Activated gamma-delta T cell treated with Interleukin-2 at 50 U/mL for 16 hours (primary cell): ENCODE measurements around the gene CACNA2D2.

Experiments used
- DNase-seq: peaks from one replicate; pipeline ENCODE4 v3.0.0-alpha.2; 2020

CACNA2D2 gene

DNA sequence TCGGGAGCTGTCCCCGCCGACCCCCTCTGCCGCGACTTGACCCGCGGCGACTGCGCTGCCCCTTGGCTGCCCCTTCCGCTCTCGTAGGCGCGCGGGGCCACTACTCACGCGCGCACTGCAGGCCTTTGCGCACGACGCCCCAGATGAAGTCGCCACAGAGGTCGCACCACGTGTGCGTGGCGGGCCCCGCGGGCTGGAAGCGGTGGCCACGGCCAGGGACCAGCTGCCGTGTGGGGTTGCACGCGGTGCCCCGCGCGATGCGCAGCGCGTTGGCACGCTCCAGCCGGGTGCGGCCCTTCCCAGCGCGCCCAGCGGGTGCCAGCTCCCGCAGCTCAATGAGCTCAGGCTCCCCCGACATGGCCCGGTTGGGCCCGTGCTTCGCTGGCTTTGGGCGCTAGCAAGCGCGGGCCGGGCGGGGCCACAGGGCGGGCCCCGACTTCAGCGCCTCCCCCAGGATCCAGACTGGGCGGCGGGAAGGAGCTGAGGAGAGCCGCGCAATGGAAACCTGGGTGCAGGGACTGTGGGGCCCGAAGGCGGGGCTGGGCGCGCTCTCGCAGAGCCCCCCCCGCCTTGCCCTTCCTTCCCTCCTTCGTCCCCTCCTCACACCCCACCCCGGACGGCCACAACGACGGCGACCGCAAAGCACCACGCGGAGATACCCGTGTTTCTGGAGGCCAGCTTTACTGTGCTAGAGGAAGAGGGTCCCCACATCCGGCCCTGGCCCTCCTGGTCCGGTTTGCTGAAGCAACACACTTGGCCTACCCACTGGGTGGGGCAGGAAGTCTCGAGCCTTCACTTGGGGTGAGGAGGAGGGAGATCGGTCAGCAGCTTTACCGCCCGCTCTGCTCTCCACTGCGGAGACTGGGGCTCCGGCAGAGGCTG lies 162.7 kb downstream of the CACNA2D2 start, which contains the start of gene RASSF1:
RASSF1 (minus strand) TSS at position 389 of the 882 bp plus-strand sequence; CDS start at position 358, 31 bp downstream.
- DNase-seq, result peak; percentile 77

DNA sequence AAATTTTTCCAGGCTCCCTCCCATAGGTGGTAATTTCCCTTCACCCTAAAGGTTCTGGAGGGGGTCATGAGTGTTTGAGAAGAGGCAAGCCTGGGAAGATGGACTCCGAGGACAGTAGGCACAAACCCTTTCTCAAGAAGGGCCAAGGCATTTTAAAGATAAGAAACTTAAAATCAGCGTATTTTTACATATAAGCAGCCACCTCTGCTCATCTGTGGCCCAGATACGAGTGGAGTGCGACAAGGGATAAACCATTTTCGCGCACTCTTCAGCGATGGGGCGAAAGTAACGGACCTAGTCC lies 163.3 kb downstream of the CACNA2D2 start:
- DNase-seq, result no peak

DNA sequence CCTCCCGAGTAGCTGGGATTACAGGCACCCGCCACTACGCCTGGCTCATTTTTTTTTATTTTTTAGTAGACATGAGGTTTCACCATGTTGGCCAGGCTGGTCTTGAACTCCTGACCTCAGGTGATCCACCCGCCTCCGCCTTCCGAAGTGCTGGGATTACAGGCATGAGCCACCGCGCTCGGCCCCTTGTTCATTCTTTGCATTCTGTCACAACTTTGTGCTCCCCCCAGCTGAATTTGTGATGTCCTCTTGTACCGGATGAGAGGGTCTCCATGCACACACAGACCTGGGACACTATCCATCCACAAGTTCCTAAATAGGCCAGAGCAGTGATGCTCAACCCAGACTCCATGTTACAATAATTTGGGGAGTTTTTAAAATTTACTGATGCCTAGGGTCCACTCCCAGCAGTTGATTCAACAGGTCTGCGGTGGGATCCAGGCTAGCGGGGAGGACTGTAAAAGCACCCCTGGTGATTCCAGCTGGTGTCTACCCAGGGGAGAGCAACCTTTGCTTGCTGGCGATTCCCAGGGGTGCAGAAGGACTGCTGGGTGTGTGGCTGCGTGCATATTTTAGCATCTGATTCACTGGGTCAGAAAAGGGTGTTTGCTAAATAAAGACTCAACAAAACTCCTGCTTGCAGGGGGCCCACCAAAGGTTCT lies 163.8 kb downstream of the CACNA2D2 start:
- no peak for DNase-seq

DNA sequence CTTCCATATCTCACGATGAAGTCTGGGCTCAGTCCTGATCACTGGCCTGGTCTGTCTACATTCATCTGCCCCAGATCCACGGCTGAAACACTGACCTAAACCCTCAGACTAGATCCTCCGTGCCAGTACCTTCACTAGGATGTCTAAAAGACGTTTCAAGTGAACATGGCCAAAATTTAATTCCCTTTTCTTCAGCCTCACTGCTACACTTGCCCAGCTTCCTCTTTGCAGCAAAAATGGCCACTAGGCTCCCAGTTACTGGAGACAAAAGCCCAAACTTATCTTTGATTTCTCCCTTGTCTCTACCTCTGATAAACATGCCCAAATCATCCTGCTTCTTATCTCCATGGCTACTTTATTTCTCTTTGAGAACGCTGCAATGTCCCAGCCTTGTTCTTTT lies 164.5 kb downstream of the CACNA2D2 start:
- DNase-seq, result no peak

DNA sequence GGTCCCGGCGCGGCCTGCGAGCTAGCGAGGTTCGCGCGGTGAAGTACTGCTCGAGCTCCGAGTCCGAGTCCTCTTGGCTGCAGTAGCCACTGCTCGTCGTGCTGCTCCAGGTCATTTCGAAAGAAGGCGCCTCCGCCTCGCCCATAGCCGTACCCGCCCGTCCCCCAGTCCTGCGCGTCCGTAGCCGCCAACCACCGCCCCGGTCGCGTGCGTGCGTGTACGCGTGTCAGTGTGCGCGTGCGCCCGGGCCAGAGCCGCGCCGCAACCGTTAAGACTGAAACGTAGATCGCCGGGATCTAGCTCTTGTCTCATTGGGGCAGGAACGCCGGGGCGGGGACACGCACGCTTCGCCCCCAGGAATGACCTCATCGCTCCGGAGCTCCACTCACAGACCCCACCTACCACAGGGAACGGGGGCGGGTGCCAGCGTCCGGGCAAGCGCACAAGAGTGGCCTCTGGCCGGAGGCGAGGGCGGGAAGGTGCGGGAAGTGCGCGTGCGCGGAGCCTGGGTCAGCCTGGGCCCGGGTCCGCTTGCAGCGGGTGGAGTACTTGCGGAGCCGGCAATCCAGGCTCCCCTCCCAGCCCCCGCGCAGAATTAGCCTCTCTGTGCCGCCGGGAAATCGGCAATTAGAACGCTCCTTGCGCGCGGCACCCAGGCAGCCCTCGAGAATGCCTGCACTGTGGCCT lies 166.1 kb downstream of the CACNA2D2 start:
- peak; percentile 94 for DNase-seq

DNA sequence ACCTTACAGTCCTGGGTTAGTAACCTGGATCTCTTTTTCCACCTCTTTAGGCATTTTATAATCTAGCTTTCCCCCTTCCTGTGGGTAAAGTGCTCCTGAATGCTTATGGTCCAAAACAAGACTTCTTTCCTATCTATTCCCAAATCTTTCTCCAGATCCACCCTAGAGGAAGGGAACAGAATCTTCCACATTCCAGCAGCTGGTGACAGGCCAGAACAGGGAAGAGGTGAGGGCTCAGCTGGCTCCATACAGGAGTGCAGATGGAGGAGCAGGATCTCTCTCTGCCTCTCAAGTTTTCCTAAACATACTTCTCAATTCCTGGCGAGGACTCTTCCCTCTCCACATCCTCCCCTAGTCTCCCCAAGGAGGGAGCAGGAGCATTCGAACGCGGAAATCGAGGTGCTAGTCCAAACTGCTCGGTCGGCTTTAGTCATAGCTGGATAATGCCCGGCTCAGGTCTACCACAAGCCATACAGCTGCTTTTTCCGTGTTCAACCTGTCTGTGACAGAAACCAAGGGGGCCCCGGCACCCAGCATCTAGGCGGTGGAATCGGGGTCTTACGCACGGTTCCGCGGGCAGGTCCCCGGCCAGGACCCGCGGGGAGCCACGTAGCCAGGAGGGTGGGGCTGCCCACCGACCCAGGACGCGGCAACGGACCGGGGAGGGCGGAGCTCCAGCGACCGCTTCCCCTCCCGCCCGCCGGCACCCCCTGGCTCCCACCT lies 166.8 kb downstream of the CACNA2D2 start:
- DNase-seq, result no peak

DNA sequence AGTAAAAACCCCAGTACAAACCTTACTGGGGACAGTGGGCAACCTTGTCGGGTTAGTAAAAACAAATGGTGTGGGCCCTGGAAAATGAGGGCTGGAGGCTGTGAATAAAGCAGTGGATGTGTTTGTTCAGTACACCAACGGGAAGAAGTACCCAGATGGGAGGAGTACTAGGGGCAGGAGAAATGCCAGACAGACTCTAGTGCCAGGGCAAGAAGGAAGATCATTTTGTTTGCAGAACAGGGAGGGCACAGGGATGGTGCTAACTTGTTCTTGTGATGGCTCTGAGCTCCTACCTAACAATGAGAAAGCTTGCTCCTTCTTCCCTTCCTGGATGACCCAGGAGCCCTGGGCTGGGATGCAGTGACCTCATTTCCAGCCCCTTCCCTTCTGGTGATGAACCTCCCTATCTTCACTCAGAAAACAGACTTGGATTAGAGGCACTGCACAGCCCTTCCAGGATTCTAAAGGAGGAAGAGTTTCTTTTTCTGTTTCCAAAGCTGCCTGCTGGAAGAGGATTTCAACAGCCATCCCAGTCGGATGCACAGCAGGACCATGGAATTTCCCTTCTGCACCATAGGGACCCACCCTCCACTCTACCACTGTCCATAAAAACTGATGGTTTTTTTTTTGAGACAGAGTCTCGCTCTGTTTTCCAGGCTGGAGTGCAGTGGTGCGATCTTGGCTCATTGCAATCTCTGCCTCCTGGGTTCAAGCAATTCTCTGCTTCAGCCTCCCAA lies 168.9 kb downstream of the CACNA2D2 start:
- DNase-seq, result no peak

DNA sequence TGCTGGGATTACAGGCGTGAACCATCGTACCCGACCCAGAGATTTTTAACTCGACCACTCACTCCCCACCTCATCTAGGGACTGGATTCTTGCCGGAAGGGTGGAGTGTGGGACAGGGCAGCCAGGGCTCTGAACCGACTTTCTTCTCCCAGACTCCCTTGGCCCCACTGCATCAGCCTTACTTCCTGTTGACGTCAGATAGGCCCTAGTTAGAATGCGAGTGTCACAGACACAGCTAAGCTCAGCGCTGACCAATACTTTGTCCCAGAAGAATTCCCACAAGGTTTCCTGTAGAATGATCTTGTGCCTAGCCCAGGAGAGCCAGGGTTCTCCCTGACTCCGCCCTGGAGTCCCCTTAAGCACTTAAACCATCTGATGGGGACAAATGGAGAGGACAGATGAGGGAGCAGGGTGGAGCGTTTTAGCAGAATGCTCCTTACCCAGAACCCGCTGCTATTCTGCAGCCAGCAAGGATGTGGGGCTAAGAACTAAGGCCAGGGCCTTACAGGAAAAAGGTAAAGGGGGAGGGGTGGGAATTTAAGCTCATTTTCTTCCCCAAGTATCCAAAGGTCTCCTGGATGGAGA lies 169.6 kb downstream of the CACNA2D2 start:
- DNase-seq, result no peak

DNA sequence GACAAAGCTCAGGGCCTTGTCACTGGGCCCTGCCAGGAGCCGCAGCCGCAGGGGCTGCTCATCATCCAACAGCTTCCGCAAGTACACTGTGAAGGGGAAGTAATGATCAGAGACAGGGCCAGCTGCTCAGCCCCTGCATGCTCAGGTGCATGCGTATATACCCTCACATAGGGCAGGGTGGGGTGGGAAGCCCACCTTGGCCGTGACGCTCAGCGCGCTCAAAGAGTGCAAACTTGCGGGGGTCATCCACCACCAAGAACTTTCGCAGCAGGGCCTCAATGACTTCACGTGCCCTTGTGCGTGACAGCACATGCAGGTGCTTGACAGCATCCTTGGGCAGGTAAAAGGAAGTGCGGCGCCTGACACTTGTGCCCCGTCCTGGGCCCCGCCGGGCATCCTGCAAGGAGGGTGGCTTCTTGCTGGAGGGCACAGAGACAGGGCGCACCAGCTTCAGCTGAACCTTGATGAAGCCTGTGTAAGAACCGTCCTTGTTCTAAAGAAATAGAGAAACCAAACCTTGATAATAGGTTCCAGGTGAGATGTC lies 172.0 kb downstream of the CACNA2D2 start:
- no peak for DNase-seq

DNA sequence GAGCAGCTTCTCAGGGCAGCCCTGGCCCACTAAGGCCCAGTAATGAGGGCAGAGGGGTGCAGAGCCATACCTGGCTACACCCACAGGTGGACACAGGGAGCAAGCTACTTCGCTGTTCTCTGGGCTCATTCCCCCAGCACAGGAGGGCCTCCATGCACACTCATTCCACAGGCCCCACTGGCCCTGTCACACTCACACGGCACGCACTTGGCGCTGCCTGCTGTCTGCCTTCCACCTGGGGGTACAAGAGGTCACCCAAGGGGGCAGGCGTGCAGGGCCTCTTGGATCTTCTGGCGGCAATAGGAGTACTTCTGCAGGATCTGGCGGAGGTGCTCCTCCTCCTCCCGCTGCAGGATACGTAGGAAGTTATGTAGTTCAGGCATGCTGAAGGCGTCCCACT lies 173.1 kb downstream of the CACNA2D2 start:
- no peak for DNase-seq

DNA sequence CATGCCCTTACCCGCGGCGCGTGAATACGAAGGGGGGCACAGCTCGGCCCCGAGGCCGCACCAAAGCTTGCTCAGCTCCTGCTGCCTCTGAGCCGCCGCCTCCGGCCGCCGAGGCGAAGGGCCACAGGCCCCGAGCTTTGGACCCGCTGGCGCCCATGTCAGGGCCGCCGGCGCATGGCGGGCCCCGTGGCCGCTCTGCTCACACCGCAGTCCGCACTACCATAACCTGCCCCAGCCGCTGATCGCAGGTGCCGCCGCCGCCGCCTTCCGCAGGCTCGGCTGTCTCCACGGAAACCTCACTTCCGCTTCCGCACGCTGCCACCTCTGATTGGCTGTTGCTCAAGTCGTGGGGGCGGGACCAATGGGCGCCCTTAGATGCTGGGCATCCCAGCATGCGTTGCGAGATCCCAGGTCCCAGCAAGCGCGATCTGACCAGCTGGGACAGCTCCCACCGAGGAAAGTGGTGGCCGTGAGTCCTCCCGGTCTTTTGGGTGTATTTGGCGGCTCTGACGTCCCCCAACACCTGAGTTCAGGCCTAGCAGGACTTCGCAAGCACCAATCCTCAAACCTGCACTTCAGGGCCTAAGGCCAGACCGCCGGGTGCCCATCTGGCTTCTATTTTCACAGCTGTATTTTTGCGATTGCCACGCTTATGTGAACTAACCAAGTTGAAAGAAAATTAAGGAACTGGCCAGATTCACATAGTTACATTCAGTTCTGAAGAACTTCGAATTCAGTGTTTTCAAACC lies 175.3 kb downstream of the CACNA2D2 start, which contains the start of gene TUSC2:
TUSC2 (minus strand) TSS at position 281 of the 749 bp plus-strand sequence; CDS start at position 157, 124 bp downstream.
- peak; percentile 93 for DNase-seq

DNA sequence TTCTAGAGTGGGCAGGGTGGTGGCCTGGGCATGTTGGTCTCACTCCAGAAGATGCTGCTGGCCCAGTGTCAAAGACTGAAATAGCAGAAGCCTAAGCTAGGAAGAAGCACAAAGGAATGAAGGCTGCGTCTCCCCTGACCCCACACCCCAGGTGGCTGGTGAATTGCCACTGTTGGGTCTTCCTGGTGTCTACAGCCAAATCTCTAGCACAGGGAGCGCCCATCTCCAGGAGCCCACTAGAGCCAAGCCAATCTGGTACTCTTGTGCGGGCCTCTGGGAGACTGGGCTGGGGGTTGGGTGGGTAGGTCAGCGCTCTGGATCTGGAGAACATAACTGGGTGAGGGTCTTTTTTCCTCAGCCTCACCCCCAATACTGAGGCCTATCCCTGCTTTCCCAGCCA lies 176.3 kb downstream of the CACNA2D2 start:
- no peak for DNase-seq

DNA sequence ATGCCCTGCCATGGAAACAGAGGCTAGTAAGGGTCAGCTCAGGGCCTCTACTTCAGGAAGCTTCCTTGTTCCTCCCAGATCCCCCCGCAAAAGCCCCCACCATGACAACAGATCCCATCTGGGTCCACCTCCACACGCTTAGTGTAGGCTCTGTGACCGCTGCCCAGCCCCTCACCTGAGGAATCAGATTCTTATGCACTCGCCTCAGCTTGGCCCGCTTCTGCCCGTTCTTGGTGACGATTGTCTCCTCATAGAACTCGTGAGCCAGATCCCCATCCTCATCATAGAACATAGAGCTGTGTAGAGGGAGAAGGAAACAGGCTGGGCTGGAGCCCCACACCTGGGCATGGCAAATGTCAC lies 177.3 kb downstream of the CACNA2D2 start:
- DNase-seq, result no peak

DNA sequence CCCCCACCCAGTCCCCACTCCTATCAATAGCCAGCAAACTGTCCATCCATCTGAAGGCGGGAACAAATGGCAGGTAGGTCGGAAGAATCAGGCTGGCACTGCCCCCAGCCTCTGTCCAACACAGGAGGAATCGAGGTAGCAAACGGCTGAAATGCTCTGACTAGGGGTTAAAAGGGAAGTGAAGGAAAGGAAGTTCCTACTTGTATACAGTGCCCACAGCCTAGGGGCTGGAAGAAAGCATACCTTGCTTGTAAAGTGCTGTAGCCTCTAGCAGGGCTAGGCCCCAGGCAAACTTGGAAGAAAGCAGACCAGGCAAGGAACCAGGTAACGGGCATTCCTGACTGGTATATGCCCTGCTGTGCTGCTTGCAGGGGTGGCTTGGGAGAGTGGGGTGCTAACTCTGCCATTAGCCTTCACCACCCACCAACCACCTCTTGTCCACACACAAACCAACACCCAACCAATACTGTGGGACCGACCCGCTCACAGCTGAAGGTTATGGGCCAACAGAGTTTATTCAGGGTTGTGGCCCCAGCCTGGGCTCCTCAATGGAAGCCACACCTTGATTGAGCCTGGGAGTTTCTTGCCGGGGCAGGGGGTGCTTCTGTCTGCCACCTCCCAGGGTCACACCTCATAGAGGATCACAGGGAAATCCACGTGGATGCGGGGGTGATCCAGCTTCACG lies 177.8 kb downstream of the CACNA2D2 start:
- DNase-seq, result no peak

DNA sequence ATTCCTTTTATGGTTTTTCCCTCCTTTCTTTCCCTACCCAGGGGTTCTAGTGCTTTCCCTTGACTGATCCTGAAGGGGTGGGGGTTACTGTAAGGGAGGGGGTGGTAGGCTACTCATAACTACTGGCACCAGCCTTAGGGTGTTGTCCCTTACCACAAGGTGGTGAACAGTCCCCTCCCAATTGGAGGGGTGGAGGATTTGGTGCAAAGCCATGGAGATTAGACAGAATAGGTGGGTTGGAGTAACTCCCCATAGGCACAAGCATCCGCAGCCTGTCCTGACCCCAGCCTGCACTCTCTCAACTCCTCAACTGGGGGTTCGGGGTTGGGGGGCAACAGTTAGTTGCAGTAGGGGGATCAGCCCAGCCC lies 178.3 kb downstream of the CACNA2D2 start:
- DNase-seq, result no peak

DNA sequence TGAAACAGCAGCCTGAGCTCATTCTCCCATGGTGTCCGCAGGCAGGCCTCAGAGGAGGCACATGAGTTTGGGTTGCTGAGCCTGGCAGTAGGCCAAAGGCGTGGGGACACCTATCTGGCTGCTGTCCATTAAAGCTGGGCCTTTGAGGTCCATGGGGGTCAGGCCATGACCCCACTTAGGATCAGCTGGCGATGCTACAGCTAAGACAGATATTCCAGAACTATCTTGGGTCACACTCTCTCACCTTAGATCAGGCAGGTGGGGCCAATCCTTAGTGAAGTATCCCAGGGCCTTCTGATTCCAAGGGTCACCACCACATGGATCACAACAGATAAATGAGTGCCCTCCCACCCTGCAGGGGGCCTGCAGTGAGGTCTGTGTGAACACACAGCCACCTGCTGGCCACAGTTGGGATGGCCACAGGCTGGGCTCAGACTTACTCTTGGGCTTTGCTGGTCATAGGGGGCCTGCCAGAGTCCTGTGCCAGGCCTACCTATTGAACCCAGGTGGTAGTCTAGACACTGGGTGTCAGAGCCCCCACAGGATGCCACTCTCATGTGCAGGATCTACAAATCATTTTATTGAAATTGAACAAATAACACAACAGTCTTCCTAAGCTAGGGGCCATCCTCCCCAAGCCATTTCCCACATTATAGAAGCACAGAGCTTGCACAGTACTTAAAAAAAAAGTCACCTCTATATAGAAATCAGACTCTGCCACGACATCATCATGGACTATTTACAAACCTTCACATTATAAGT lies 178.9 kb downstream of the CACNA2D2 start:
- peak; percentile 61 for DNase-seq

DNA sequence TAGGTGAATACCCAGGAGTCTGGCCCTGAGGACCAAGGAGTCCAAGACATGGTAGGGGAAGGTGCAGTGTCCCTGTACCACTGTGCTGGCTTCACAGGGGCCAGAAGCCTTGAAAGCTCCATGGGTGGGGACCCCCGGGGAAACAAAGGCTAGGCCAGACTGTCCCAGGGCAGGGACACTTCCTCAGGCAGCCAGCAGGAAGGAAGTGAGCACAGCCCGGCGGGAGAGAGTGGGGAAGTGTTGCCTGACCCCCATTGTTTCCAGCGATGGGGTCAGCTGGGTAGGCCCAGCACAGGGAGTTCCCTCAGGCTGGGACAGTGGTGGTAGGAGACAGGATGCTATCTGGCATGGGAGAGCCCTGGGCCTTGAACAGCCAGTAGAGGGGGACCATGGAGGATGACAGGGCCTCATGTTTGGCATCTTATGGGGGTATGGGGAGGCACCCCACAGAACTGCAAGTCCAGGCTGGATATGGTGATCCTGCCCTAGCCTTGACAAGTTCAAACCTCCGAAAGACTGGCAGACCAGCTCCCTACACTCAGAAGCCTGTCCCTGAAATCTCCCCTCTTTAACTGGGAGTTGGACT lies 179.7 kb downstream of the CACNA2D2 start:
- DNase-seq, result no peak

DNA sequence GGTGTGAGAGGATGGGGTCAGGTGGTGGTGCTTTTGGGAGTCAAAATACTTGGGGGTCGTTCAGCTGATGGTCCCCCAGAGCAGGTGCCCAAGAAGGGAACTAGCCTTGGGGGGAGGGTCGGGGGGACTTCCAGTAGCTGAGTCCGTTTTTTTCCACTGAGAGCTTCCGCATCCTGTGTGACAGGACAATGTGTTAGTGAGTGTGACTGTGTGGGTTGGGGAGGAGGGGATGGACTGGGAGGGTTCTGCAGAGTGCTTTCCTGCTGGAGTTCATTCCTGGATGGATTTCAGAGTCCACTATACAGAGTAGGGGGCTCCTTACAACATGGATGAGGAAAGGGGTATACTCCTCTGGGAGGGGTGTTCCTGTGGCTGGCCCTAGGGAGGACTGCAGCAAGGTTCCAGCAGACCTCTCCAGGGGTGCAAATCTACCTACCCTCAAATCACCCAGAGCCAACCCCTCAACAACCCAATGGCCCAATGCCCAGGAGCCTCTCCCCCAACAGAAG lies 180.3 kb downstream of the CACNA2D2 start:
- no peak for DNase-seq
